Fibroblast of mammary gland (primary cell): Measurements from ENCODE around the gene ZNF423.

ENCODE experiments used
- DNase-seq: peaks from one replicate; pipeline ENCODE4 v3.0.0-alpha.2; 2010; ENCODE audit warnings: low read depth
- H3K4me3 ChIP-seq: 2 replicates; pipeline ENCODE4 v1.5.1; 2011; ENCODE audit warnings: low read depth, mild to moderate bottlenecking, low read length, moderate library complexity; ENCODE audit not compliant: control insufficient read depth
- TF ChIP-seq, protein P1 (sequence below): conservative IDR thresholded peaks from 2 replicates; pipeline ENCODE4 v1.5.1; 2011; ENCODE audit warnings: low read depth, low read length, inconsistent platforms; ENCODE audit not compliant: control insufficient read depth, insufficient read depth

ZNF423 gene

DNA sequence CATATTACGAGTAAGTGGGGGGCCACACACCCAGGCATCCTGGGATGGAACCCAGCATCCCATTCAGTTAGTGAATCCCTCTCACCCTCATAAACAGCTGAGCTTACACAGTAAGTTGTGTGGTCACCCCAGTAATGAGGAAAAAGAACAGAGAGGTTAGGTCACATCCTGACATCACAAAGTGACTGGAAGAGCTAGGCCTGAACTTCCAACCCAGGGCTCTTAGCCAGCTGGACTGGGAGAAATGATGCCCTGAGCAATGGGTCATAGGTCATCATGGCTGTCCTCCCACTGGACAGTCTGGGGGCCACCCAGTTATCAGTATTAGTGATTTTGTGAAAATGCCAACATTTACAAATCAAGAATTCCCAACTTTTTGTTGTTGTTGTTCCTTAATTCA, 205.3 kb downstream of the ZNF423 start:
- TF ChIP-seq, protein P1, sequence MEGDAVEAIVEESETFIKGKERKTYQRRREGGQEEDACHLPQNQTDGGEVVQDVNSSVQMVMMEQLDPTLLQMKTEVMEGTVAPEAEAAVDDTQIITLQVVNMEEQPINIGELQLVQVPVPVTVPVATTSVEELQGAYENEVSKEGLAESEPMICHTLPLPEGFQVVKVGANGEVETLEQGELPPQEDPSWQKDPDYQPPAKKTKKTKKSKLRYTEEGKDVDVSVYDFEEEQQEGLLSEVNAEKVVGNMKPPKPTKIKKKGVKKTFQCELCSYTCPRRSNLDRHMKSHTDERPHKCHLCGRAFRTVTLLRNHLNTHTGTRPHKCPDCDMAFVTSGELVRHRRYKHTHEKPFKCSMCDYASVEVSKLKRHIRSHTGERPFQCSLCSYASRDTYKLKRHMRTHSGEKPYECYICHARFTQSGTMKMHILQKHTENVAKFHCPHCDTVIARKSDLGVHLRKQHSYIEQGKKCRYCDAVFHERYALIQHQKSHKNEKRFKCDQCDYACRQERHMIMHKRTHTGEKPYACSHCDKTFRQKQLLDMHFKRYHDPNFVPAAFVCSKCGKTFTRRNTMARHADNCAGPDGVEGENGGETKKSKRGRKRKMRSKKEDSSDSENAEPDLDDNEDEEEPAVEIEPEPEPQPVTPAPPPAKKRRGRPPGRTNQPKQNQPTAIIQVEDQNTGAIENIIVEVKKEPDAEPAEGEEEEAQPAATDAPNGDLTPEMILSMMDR = no peak
- peak; percentile 51 for DNase-seq
- H3K4me3 ChIP-seq = no peak overlapping the region

DNA sequence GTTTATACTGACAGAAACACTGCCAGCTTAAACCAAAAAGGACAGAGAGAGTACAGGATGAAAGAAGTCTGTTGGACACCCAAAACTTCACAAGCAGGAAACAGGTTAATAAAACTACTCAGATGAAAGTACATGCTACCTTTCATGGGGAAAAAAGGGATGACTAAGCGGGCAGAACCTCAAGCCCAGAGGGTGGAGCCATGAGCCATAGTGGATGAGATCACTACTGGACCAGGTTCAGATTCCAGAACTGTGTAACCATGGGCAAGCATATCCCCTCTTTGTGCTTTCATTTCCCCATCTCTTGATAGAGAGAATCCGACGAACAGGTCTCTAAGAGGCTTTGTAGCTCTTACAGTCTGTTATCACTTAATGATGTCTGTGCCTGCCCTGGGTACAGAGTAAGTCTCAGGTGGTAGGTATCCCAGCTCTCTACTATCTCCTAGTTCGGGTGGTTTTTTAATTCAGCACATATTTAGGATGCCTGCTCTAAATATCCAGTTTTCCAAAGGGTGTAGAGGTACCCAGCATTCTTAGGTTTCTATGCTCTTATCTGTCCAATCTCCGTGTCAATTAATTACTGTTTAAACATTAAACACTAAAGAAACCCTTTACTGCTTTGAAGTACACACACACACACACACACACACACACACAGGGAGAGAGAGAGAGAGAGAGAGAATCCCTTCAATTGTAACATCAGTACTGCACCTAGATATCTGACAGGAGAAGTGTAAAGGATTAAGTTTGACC, 206.7 kb downstream of the ZNF423 start:
- no peak overlapping the region for H3K4me3 ChIP-seq
- TF ChIP-seq, protein P1 = no peak
- DNase-seq = peak; percentile 80

DNA sequence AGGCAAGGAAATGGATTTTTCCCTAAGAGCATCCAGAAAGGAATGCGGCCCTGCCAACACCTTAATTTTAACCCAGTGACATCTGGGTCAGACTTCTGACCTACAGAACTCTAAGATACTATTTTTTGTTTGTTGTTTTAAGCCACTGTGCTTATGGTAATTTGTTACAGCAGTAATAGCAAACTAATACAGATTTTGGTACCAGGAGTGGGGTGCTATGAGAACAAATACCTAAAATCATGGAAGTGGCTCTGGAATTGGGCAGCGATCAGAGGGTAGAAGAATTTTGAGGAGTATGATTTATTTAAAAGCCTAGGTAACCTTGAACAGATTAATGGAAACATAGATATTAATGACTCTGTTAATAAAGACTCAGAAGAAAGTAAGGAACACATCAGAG, 208.2 kb downstream of the ZNF423 start:
- H3K4me3 ChIP-seq = no peak overlapping the region
- DNase-seq = no peak
- TF ChIP-seq, protein P1 = no peak

DNA sequence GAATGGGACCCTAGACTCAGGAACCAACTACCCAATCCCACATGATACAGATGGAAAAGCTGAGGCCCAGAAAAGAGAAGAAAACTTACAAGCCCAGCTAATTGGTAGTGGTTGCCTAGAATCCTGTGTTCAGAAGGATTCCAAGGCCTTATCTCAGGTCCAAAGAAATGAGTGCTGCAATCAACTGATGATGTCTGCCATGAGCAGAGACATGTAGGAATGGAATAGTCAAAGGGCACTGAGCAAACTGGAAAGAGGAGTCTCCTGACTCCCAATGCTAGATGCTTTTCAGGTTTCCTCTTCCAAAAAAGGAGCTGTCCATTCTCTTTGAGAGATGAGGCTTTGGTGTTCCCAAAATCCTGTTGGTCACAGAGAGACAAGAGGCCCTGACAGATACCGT, 210.6 kb downstream of the ZNF423 start:
- DNase-seq = no peak
- H3K4me3 ChIP-seq = no peak overlapping the region
- TF ChIP-seq, protein P1 = no peak

DNA sequence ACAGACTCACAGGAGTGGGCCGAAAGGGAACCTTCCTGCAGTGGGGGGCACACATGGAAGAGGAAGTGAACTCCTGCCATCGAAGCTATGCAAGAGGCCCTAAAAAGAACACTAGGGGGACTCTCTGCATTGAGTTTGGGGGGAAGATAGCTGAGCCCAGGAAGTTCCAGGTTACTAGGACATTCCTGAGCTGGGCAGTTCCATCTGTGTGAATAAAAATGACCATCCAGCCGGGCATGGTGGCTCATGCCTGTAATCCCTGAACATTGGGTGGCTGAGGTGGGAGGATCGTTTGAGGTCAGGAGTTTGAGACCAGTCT, 211.8 kb downstream of the ZNF423 start:
- TF ChIP-seq, protein P1 = peak; percentile 42

DNA sequence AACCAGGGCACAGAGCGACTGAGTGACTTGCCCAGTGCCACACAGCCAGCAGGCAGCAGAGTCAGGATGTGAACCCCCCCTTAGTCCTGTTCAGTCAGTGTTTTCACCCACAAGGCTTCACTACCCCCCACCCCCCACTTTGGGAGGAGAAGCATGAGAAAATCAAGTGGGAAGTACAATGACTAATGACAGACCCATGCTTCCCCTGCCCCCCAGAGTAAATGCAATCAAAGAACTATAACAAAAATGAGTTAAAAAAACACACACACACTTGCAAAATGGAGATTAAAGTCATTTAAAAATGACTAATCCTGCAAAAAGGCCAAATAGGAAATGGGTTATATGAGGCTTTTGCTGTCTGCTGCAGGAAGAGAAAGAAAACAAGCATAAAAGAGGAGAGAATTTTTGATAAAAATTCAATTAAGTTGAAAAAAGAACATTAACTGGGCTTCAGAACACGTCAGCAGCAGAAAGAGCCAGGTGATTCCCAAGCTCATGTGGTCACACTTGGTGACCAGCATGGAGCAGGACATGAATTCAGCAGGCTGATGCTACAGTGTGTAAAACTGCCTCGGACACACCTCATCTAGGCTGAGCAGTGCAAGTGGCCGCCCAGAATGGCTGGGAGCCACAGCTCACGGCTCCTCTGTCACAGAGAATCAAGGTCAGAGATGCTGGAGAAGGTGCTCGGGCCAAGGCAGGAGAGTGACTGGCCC, 212.3 kb downstream of the ZNF423 start:
- H3K4me3 ChIP-seq = no peak overlapping the region
- peak; percentile 86 for DNase-seq

More for the DNA sequence above, 211.8 kb downstream of the ZNF423 start:
- peak; percentile 48 for DNase-seq
- no peak overlapping the region for H3K4me3 ChIP-seq

More for the DNA sequence above, 212.3 kb downstream of the ZNF423 start:
- TF ChIP-seq, protein P1 = no peak
